A549 (cell line): Measurements from ENCODE around the gene CRACR2B. TPM values are rescaled to one million over a fixed set of nuclear protein-coding genes. Genes with fewer than 3 reads are reported as not detected.
A peak's percentile ranks its signal among the peaks of the same experiment; 100 is the strongest.

ENCODE experiments used
- ATAC-seq, 2 experiments: fragments of 200-7000 bp in 1 of 2; fragments of >200 bp in 1 of 2; cut with Nextera tagmentation in 1 of 2; cut with Tn5 transposase in 1 of 2; 3 replicates each; pipeline versions ENCODE4 v1.8.0 to v1.9.1; 2018 to 2020; ENCODE audit warnings: mild to moderate bottlenecking in 1 of 2, moderate library complexity in 1 of 2
- CTCF ChIA-PET: fragments of 300-600 bp; sonication (Branson Sonifier 250); formaldehyde crosslinking; extraction: SDS; loops from one replicate; lab custom pipeline; 2021; ENCODE audit warnings: antibody characterized with exemption, inconsistent platforms; lab: Yijun Ruan, JAX
- POLR2A ChIA-PET: fragments of 350-600 bp; formaldehyde crosslinking; extraction: SDS; loops from one replicate; lab custom pipeline; 2021; ENCODE audit warnings: antibody characterized with exemption, inconsistent platforms; lab: Yijun Ruan, JAX
- DNase-seq, 2 experiments: peaks; one replicate each; pipeline versions ENCODE4 v3.0.0 to v3.0.0-alpha.2; 2011 to 2016; ENCODE audit warnings: low read depth in 1 of 2, low spot score in 1 of 2
- FAIRE-seq: peaks from 2 replicates; lab custom pipeline; 2011; peaks lifted over from hg19 to GRCh38; lab: Jason Lieb, UNC
- H3K27ac ChIP-seq, 2 experiments: fragments of >200 bp; sonication (Bioruptor Twin); formaldehyde crosslinking; 3 replicates each; pipeline ENCODE4 v1.5.1; 2016 to 2017
- H3K4me1 ChIP-seq: fragments of >200 bp; sonication (Bioruptor Twin); formaldehyde crosslinking; 3 replicates; pipeline ENCODE4 v1.6.1; 2016
- H3K4me2 ChIP-seq: fragments of >200 bp; sonication (Bioruptor Twin); formaldehyde crosslinking; 3 replicates; pipeline ENCODE4 v1.6.1; 2016
- H3K4me3 ChIP-seq: fragments of >200 bp; sonication (Bioruptor Twin); formaldehyde crosslinking; 3 replicates; pipeline ENCODE4 v1.5.1; 2016
- H3K9me3 ChIP-seq: fragments of >200 bp; sonication (Bioruptor Twin); formaldehyde crosslinking; 3 replicates; pipeline ENCODE4 v1.6.1; 2016
- ATOH8 ChIP-seq: fragments of 250-450 bp; sonication (Bioruptor Pico); IDR thresholded peaks from 2 replicates; pipeline ENCODE4 v1.5.0; 2020; ENCODE audit warnings: low read depth, mild to moderate bottlenecking, moderate library complexity
- BCL3 ChIP-seq: fragments of >200 bp; sonication (Bioruptor Twin); formaldehyde crosslinking; IDR thresholded peaks from 3 replicates; pipeline ENCODE4 v1.6.1; 2016
- BHLHE40 ChIP-seq: IDR thresholded peaks from 2 replicates; pipeline ENCODE4 v1.6.1; 2012; ENCODE audit warnings: low read depth, low read length, inconsistent platforms
- CHD2 ChIP-seq: fragments of 150-350 bp; IDR thresholded peaks from 2 replicates; pipeline ENCODE4 v1.6.1; 2014; ENCODE audit warnings: low read length; ENCODE audit not compliant: partially characterized antibody
- CHD4 ChIP-seq: fragments of 200-600 bp; sonication (generic); IDR thresholded peaks from 2 replicates; pipeline ENCODE4 v1.6.1; 2016; ENCODE audit warnings: antibody characterized with exemption, mild to moderate bottlenecking, borderline replicate concordance
- CTCF ChIP-seq: fragments of >200 bp; sonication (Bioruptor Twin); formaldehyde crosslinking; IDR thresholded peaks from 3 replicates; pipeline ENCODE4 v1.5.1; 2016
- FOSL2 ChIP-seq, 2 experiments: fragments of 450-650 bp in 1 of 2; fragments of >200 bp in 1 of 2; sonication (Bioruptor Twin) in 1 of 2; formaldehyde crosslinking; IDR thresholded peaks; 2 replicates each; pipeline versions ENCODE4 v1.5.0 to v1.6.1; 2016 to 2020; ENCODE audit warnings: mild to moderate bottlenecking in 1 of 2, moderate library complexity in 1 of 2
- HDAC2 ChIP-seq: fragments of 200-600 bp; sonication (generic); IDR thresholded peaks from 2 replicates; pipeline ENCODE4 v1.6.1; 2016
- HMGXB4 ChIP-seq: fragments of 250-450 bp; sonication (Bioruptor Pico); IDR thresholded peaks from 2 replicates; pipeline ENCODE4 v1.5.0; 2021; ENCODE audit warnings: mild to moderate bottlenecking, moderate library complexity, borderline replicate concordance
- JUN ChIP-seq, 2 experiments: fragments of >200 bp; sonication (Bioruptor Twin); formaldehyde crosslinking; IDR thresholded peaks; 2 replicates in 1 of 2; 3 replicates in 1 of 2; pipeline ENCODE4 v1.6.1; 2016 to 2017
- MAFK ChIP-seq: fragments of 450-650 bp; IDR thresholded peaks from 2 replicates; pipeline ENCODE4 v1.6.1; 2014; ENCODE audit not compliant: partially characterized antibody
- MAX ChIP-seq: IDR thresholded peaks from 2 replicates; pipeline ENCODE4 v1.6.1; 2012
- NR3C1 ChIP-seq: fragments of >200 bp; sonication (Bioruptor Twin); formaldehyde crosslinking; IDR thresholded peaks from 3 replicates; pipeline ENCODE4 v1.6.1; 2017
- POLR2A ChIP-seq: IDR thresholded peaks from 2 replicates; pipeline ENCODE4 v1.6.1; 2012; ENCODE audit warnings: mild to moderate bottlenecking, low read length
- SREBF2 ChIP-seq: fragments of 450-650 bp; IDR thresholded peaks from 2 replicates; pipeline ENCODE4 v1.6.1; 2014; ENCODE audit warnings: mild to moderate bottlenecking, moderate library complexity
- USF2 ChIP-seq: fragments of 450-650 bp; IDR thresholded peaks from 2 replicates; pipeline ENCODE4 v1.6.1; 2014; ENCODE audit warnings: antibody characterized with exemption
- ZC3H11A ChIP-seq: fragments of 450-650 bp; IDR thresholded peaks from 2 replicates; pipeline ENCODE4 v1.6.1; 2014; ENCODE audit warnings: antibody characterized with exemption, mild to moderate bottlenecking
- WGBS: methylation state at CpG from one replicate; pipeline ENCODE4 v1.1.6; 2017; ENCODE audit errors: missing lambda C conversion rate; 5-methylcytosine and 5-hydroxymethylcytosine counted together
- polyA plus RNA-seq, 4 experiments: library from polyadenylated mRNA; depleted of rRNA in 3 of 4; stranded (reverse); fragments of >200 nt; fragmentation: RNase III in 1 of 4; extraction: RNeasy Plus Mini Kit Qiagen cat#74134 plus additional on column Dnase treatment in 1 of 4; gene quantifications; 2 replicates in 3 of 4; 3 replicates in 1 of 4; pipeline ENCODE4 v1.2.3, GENCODE V29; 2011 to 2017

Gene CRACR2B
- polyA plus RNA-seq, 2 of the 4 experiments (the other 2 are of a cell fraction) = 1.2 to 3.0 TPM

GRCh38 chr11:790721-791564, 36.8 kb upstream of the CRACR2B start:
- POLR2A ChIA-PET = interaction anchor here (1.3 to 2.1 kb wide), 4 partner anchors 12 to 18 kb away, joined by 3 to 9 read pairs (median 4); partner anchors contain the start of genes GATD1 and RPLP2
- H3K4me3 ChIP-seq = no peak overlapping the region
- TF ChIP-seq USF2 (0 out of 2 replicates have a peak, but pooled peaks have one; percentile 33), JUN (IDR thresholded peaks at IDR 0.05) (peak in 1 of 2 experiments; percentile 24; a peak in 1 of 5 replicates), CHD2 (no peak)
- TF ChIP-seq, all 56 proteins: peak for 2
- DNase-seq (peak in 1 of 2 experiments; percentile 74), FAIRE-seq (no peak), ATAC-seq (peak; percentile 36 to 83)
- H3K27ac ChIP-seq = peak overlapping the region in 1 of 2 experiments; percentile 72; a peak in 1 of 6 replicates
- CTCF ChIA-PET = interaction anchor here (0.6 to 1.6 kb wide), 3 partner anchors 8 to 16 kb away, joined by 4 read pairs; no protein-coding TSS in a partner anchor
- no peaks in the 10 kb centered on the region for H3K9me3 ChIP-seq
- WGBS = 59% methylated on average over 18 of the region's 18 CpGs
- peak overlapping the region; percentile 77 for H3K4me2 ChIP-seq
- H3K4me1 ChIP-seq = peaks cover 39% of the 10 kb centered on the region

- Histone ChIP-seq H3K9me3 (no peaks in the 10 kb centered on the region), H3K4me2 (no peak overlapping the region), H3K4me3 (no peak overlapping the region), H3K27ac (no peak overlapping the region), H3K4me1 (peaks cover 48% of the 10 kb centered on the region)
- TF ChIP-seq ATOH8 (CRISPR knock-in tag) (no peak), POLR2A (no peak), MAX (no peak), MAFK (no peak), BHLHE40 (no peak), BCL3 (no peak), NR3C1 (no peak), HDAC2 (no peak), CHD4 (no peak), CTCF (no peak), HMGXB4 (no peak), SREBF2 (no peak), ZC3H11A (no peak), FOSL2 (IDR thresholded peaks at IDR 0.05) (no peak), FOSL2 (CRISPR knock-in tag; IDR thresholded peaks at IDR 0.05) (no peak)
- FAIRE-seq (no peak), DNase-seq (no peak), ATAC-seq (no peak)
- 93% methylated on average over 37 of the region's 49 CpGs for WGBS
- CTCF ChIA-PET = interaction anchor here (0.6 to 1.0 kb wide), 2 partner anchors 49 to 65 kb away, joined by 3 read pairs; no protein-coding TSS in a partner anchor
- POLR2A ChIA-PET = interaction anchor here (1.3 to 2.1 kb wide), 2 partner anchors 15 to 17 kb away, joined by 3 to 9 read pairs; partner anchors contain the start of genes GATD1 and RPLP2
Observed at GRCh38 chr11:791658-792534, 35.8 kb upstream of the CRACR2B start.
